ENCODE data around the gene SLC41A3. TPM values are rescaled to one million over a fixed set of nuclear protein-coding genes. Genes with fewer than 3 reads are reported as not detected.

SLC41A3 gene
- total RNA-seq, 1 experiment from 2014 or later: 35.5 TPM

- peaks cover 3 to 5% of the 10 kb centered on the region in 2 experiments; a peak in 3 of 4 replicates for H3K4me1 Mint-ChIP-seq
- Histone ChIP-seq H3K18ac (ENCODE audit: insufficient read length, low read depth, low read length) (no peak overlapping the region), H2AFZ (ENCODE audit: low read length) (no peak overlapping the region), H3K14ac (ENCODE audit: insufficient read depth, low read length) (no peak overlapping the region), H3K27me3 (ENCODE audit: insufficient read depth, low read length) (no peaks in the 10 kb centered on the region), H3K9me3 (ENCODE audit: control insufficient read depth, low read depth, low read length) (no peaks in the 10 kb centered on the region), H3K79me2 (ENCODE audit: insufficient read depth, low read length) (no peaks in the 10 kb centered on the region), H4K91ac (ENCODE audit: insufficient read length, low read depth, low read length) (no peak overlapping the region), H3K4me1 (ENCODE audit: insufficient read depth, low read length) (no peaks in the 10 kb centered on the region), H4K8ac (replicated peaks; ENCODE audit: insufficient read length, low read depth, low read length) (no peak overlapping the region), H2AK5ac (ENCODE audit: insufficient read length, low read length) (no peak overlapping the region), H3K27ac (ENCODE audit: insufficient read length, low read depth, low read length) (no peak overlapping the region), H2BK5ac (ENCODE audit: insufficient read length, low read length) (no peak overlapping the region), H3K9ac (ENCODE audit: extremely low read depth, insufficient read length, low read length) (no peak overlapping the region), H4K20me1 (ENCODE audit: control insufficient read depth, insufficient read depth, insufficient read length) (no peaks in the 10 kb centered on the region), H3K23ac (ENCODE audit: insufficient read length, low read depth, low read length) (no peak overlapping the region), H3K79me1 (ENCODE audit: insufficient read depth, low read depth, low read length, poor library complexity, severe bottlenecking) (no peaks in the 10 kb centered on the region), H4K5ac (ENCODE audit: insufficient read length, low read depth, low read length) (no peak overlapping the region), H2BK120ac (ENCODE audit: low read depth, low read length, poor library complexity, severe bottlenecking) (no peak overlapping the region), H3K4me2 (ENCODE audit: insufficient read depth, insufficient read length, low read length) (no peak overlapping the region), H3K56ac (ENCODE audit: insufficient read length, low read depth, low read length) (no peak overlapping the region), H3K4ac (ENCODE audit: low read depth, low read length) (no peak overlapping the region), H2BK20ac (ENCODE audit: low read depth, low read length, poor library complexity, severe bottlenecking) (no peak overlapping the region), H2BK15ac (ENCODE audit: low read depth, low read length) (no peak overlapping the region), H2BK12ac (ENCODE audit: insufficient read length, low read depth, low read length) (no peak overlapping the region), H3T11ph (ENCODE audit: low read length) (no peak overlapping the region), H3K23me2 (ENCODE audit: insufficient read length, low read depth, low read length, poor library complexity, severe bottlenecking) (no peaks in the 10 kb centered on the region)
- TF ChIP-seq CTCF (conservative IDR thresholded peaks at IDR 0.05): no peak
- peak overlapping the region in 1 of 3 experiments; percentile 0; a peak in 3 of 7 replicates for H3K27ac Mint-ChIP-seq
- no peaks in the 10 kb centered on the region for H3K9me3 Mint-ChIP-seq
- no peak for DNase-seq
- no peaks in the 10 kb centered on the region for H3K27me3 Mint-ChIP-seq (ENCODE audit: low read depth)
- H3K4me3 Mint-ChIP-seq: no peak overlapping the region
- WGBS (ENCODE audit: extremely low coverage, insufficient read length, low lambda C conversion rate): no CpG with 5 or more reads among the region's 1 CpG
- peaks cover 0 to 13% (median 3%) of the 10 kb centered on the region in 3 experiments; a peak in 4 of 7 replicates for H3K36me3 Mint-ChIP-seq (ENCODE audit: insufficient read depth in 1 of 3, low read depth in 3 of 3)
Measured at GRCh38 chr3:126053513-126053912, 30.4 kb downstream of the SLC41A3 start.
